ENCODE measurements around the gene CACNB2.

DNA sequence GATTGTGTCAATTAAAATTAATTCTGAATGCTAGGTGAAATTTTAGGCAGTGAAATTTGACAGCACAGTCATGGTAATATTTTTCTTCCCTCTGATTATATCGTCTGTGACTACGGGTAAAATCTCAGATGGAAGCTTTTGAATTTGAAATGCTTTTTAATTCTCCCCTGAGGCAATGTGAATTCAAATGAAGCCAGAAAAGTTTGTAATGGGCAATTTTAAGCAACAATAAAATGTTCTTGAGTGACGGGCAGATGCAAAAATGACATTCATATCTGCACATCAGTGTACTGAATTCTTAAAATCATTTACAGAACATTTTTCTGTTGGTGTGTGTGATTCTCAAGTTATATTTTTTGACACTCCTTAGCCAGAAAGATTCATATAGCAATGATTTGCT, 376.6 kb downstream of the CACNB2 start:
- TF ChIP-seq EZH2 (IDR thresholded peaks at IDR 0.05; ENCODE audit: borderline replicate concordance, low read depth, low read length, poor library complexity, severe bottlenecking), result no peak
- no peak for TF ChIP-seq CTCF (conservative IDR thresholded peaks at IDR 0.05; ENCODE audit: low read depth, low read length)
